ENCODE measurements around the gene MUC4. TPM values are rescaled to one million over a fixed set of nuclear protein-coding genes. Genes with fewer than 3 reads are reported as not detected.

MUC4 gene
- total RNA-seq, 1 experiment from 2014 or later = 0.03 TPM

GRCh38 chr3:195758721-195759353, 52.9 kb downstream of the MUC4 start:
- in situ Hi-C loops (cut with HindIII; ENCODE audit: low pct_unique_long_range_greater_than_20kb, low sequenced_read_pairs) = no loop called here
- CTCF ChIA-PET = no interaction called here
- no peaks in the 10 kb centered on the region for H3K36me3 ChIP-seq (ENCODE audit: control insufficient read depth, insufficient read depth, low read length)

GRCh38 chr3:195757827-195758226, 53.9 kb downstream of the MUC4 start:
- no TSS peak for BruUV-seq (replicated peaks)
- DNase-seq (ENCODE audit: low read depth, low spot score) (no peak), ATAC-seq (no peak)
- in situ Hi-C loops (cut with HindIII; ENCODE audit: low pct_unique_long_range_greater_than_20kb, low sequenced_read_pairs) = no loop called here
- Histone ChIP-seq H3K4me3 (ENCODE audit: low read depth in 2 of 2, low read length in 2 of 2) (no peak overlapping the region), H3K9me3 (ENCODE audit: control insufficient read depth, insufficient read depth, low read depth, low read length) (no peaks in the 10 kb centered on the region), H3K27ac (ENCODE audit: low read length) (no peak overlapping the region), H3K36me3 (ENCODE audit: control insufficient read depth, insufficient read depth, low read length) (no peaks in the 10 kb centered on the region), H3K27me3 (ENCODE audit: control insufficient read depth, insufficient read depth, low read length) (0 out of 2 replicates have a peak, but pooled peaks cover 2% of the 10 kb centered on the region), H3K4me1 (ENCODE audit: control insufficient read depth, insufficient read depth, low read length) (no peaks in the 10 kb centered on the region; the same call in 1 of the 2 replicates)
- TF ChIP-seq SIN3A (IDR thresholded peaks at IDR 0.05; ENCODE audit: borderline replicate concordance, insufficient read depth, low read depth, low read length) (no peak), POLR2AphosphoS5 (IDR thresholded peaks at IDR 0.05; ENCODE audit: low read depth, low read length) (no peak), CTCF (IDR thresholded peaks at IDR 0.05) (no peak), TCF7L2 (IDR thresholded peaks at IDR 0.05; ENCODE audit: low read depth, low read length) (no peak)
- TF ChIP-seq, protein P1, sequence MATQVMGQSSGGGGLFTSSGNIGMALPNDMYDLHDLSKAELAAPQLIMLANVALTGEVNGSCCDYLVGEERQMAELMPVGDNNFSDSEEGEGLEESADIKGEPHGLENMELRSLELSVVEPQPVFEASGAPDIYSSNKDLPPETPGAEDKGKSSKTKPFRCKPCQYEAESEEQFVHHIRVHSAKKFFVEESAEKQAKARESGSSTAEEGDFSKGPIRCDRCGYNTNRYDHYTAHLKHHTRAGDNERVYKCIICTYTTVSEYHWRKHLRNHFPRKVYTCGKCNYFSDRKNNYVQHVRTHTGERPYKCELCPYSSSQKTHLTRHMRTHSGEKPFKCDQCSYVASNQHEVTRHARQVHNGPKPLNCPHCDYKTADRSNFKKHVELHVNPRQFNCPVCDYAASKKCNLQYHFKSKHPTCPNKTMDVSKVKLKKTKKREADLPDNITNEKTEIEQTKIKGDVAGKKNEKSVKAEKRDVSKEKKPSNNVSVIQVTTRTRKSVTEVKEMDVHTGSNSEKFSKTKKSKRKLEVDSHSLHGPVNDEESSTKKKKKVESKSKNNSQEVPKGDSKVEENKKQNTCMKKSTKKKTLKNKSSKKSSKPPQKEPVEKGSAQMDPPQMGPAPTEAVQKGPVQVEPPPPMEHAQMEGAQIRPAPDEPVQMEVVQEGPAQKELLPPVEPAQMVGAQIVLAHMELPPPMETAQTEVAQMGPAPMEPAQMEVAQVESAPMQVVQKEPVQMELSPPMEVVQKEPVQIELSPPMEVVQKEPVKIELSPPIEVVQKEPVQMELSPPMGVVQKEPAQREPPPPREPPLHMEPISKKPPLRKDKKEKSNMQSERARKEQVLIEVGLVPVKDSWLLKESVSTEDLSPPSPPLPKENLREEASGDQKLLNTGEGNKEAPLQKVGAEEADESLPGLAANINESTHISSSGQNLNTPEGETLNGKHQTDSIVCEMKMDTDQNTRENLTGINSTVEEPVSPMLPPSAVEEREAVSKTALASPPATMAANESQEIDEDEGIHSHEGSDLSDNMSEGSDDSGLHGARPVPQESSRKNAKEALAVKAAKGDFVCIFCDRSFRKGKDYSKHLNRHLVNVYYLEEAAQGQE (IDR thresholded peaks at IDR 0.05; ENCODE audit: insufficient read depth in 1 of 2, low read depth in 2 of 2, low read length in 1 of 2) = no peak
- intact Hi-C loops (cut with micrococcal nuclease; ENCODE audit: unreplicated experiment) = no loop called here
- POLR2A ChIA-PET = no interaction called here
- CTCF ChIA-PET = interaction anchor here (0.6 kb wide), 1 partner anchor 22 kb away, joined by 5 read pairs; no protein-coding TSS in a partner anchor

More at GRCh38 chr3:195758721-195759353, 52.9 kb downstream of the MUC4 start:
- Histone ChIP-seq H3K27me3 (ENCODE audit: control insufficient read depth, insufficient read depth, low read length) (0 out of 2 replicates have a peak, but pooled peaks cover 2% of the 10 kb centered on the region), H3K4me1 (ENCODE audit: control insufficient read depth, insufficient read depth, low read length) (no peaks in the 10 kb centered on the region; the same call in 1 of the 2 replicates), H3K27ac (ENCODE audit: low read length) (no peak overlapping the region), H3K4me3 (ENCODE audit: low read depth in 2 of 2, low read length in 2 of 2) (no peak overlapping the region), H3K9me3 (ENCODE audit: control insufficient read depth, insufficient read depth, low read depth, low read length) (no peaks in the 10 kb centered on the region)
- TF ChIP-seq SIN3A (IDR thresholded peaks at IDR 0.05; ENCODE audit: borderline replicate concordance, insufficient read depth, low read depth, low read length) = no peak
- TF ChIP-seq, protein P1 (IDR thresholded peaks at IDR 0.05; ENCODE audit: insufficient read depth in 1 of 2, low read depth in 2 of 2, low read length in 1 of 2) = no peak
- TF ChIP-seq POLR2AphosphoS5 (IDR thresholded peaks at IDR 0.05; ENCODE audit: low read depth, low read length) = no peak
- TF ChIP-seq CTCF (IDR thresholded peaks at IDR 0.05) = no peak
- TF ChIP-seq TCF7L2 (IDR thresholded peaks at IDR 0.05; ENCODE audit: low read depth, low read length) = no peak
- BruUV-seq (replicated peaks) = no TSS peak
- no peak for DNase-seq (ENCODE audit: low read depth, low spot score)
- intact Hi-C loops (cut with micrococcal nuclease; ENCODE audit: unreplicated experiment) = no loop called here
- no peak for ATAC-seq
- POLR2A ChIA-PET = no interaction called here
